GM19452 (cell line): Measurements from ENCODE around the gene CD46.

ENCODE experiments used
- ATAC-seq: cut with Tn5 transposase; IDR thresholded peaks from one replicate; pipeline ENCODE4 v1.9.1; 2021; ENCODE audit not compliant: unreplicated experiment

Gene CD46

DNA sequence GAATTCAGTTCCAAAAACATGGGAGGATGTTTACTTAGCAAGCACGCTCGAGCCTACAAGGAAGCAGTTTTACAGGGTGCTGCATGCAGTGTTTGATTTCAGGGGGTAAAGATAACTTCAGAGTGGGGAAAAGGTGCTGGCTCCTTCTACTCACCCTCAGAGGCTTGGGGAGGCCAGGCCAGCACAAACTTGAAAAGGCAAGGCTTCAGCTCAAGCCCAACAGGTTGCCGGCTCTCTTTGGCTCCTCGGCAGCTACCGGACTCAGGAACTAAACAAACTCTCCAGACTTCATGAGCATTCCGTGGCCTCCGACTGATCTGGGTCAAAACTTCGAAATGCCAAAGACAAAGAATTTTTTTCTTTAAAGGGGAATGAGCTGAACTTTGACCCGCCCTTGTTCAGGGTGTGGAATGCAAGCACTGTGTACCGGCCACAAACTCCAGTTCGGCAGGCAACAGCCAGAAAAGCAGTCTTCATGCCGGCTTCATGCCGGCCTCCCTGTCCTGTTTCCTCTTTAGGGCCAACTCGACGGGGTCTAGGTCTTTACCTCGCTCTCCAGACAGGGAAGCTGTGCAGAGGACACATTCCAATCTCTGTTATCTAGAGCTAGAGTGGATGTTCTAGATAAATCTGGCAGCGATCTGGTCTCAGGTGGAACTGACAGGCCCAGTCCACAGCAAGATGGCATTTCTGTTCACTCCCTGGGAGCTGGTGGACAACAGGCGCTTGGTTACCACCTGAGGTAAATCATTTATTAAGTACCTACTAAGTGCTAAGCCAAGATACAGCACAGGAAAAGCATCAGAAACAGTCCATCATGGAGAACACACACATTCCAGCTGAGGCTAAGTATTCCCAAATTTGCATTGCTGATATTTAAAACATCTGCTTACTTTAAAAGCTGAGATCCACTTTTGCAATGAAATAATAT is 75.0 kb downstream of the CD46 start:
- no peak for ATAC-seq

DNA sequence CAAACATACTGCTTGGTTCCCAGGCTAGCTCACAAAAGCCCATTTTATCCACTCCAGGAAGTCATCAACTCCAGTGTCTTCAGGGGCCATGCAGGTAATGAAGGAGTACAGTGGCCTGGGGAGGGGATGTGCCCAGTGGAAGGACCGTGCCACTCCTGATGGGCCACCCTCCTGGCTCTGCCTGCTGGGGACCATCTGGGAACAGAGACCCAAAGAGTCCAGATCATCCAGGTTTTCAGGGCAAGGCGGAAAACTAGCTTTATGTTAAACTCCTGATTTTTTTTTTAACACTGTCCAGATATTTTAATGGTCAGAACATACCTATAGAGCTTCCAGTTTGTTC is 75.6 kb downstream of the CD46 start:
- ATAC-seq, result no peak

DNA sequence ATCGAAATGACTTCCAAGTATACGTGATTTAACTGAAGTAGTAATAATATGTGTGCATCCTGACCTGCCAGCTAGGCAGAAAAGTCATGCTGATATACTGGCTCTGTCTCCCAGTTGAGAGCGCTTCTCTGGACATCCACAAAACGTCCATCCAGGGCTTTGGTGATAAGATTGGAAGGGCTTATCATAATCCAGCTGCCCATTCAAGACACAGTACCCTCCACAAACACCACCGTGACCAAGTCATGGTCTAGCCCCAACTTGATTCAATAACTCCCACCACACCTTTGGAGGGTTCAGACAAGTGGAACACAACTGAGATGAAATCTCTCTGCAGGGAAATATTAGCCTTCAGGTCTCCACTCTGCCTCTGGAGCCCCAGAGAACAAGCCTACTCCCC is 76.2 kb downstream of the CD46 start:
- no peak for ATAC-seq

DNA sequence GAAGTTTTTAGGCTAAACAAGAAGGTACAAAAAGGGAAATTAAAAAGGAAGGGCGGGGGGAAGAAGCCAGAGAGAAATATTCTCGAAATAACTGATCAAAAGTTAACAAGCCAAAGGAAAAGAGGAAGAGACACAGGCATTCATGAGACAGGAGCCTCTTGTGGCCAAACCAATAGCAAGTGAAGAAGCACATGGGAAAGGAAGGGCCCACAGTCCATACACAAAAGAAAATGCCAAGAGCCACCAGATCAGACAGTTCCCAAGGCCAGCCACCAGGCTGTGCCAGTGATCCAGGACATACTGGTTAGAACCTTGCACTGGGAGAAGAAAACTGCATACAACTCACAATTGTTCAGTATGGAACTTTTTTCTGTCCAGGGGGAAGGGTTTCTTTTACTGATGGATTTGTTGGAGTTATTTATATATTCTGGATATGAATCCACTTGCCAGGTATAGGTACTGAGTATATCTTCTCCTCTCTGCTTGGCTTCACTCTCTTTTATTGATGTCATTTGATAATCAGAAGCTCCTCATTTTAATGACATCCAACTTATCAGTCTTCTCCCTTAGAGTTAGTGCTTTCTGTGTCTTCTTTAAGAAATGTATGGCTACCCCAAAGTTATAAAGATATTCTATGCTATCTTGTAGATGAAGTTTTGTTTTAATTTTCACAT is 76.8 kb downstream of the CD46 start:
- ATAC-seq, result no peak

DNA sequence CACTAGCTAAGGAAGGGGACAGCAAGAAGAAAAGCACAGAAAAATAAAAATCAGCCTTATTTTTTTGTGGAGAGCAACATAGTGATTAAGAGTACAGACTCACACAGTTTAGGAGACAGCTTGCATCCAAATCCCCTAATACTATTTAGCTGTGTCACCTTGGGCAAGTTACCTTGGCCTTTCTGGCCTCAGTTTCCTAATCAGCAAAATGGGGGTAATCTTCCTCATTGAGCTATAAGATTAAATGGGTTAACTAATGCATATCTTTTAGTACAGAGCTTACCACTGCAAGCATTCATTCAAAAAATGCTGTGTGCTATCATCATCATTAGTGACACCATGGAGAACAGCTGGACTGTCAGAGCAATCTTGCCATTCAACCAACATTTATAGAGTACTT is 77.7 kb downstream of the CD46 start:
- no peak for ATAC-seq

DNA sequence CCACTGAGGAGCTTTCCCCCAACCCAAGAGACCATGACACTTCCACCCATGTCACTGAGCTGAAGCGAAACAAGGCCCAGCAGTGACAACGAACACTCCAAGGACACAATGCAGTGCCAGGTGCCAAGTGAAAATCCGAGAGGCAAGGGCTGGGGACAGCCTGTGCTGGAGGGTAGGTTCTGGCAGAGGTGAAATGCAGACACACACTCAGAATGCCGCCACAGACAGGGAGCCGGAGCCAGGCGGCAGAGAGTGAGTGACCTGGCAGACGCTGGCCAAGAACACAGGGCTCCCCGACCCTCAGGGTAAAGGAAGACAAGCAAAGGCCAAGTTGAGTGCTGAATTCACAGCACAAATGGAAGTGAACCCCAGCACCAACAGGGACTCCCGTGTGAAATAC is 78.9 kb downstream of the CD46 start:
- ATAC-seq, result no peak

DNA sequence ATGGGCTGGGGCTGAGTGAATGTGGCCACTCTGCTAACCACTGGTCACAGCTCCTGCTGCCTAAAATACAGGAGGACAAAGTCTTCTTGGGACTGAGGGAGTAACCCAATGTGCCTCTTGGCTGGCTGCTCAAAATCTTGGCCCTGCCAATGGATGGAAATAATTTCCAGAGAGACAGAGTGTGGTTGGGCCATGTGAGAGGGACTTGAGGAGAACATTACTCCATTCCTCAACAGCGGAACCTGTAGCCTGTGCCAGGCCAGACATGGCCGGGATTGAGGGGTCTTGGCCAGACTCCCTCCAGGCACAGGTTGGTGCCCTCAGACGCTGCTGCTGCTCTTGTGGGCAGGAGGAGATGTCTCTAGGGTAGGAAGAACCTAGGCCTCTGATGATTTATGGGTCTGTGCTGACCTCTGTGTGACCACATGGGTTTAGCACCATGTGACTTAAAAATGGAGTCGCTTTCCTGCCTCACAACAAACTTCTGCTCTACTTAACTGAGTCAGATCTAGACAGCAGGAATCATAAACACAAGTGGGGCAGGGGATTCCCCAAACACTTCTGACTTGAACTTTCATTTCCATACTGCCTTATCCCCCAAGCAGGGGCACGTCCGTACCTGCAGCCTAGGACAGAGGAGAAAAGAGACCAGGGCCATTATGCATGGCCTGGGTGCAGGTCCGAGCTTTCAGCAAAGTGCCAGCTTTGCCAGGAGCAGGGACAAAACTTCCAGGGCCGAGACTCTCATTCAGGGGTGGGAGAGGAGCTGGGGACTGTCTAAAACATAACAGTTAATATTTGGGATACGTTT is 79.9 kb downstream of the CD46 start:
- peak; percentile 86 for ATAC-seq

DNA sequence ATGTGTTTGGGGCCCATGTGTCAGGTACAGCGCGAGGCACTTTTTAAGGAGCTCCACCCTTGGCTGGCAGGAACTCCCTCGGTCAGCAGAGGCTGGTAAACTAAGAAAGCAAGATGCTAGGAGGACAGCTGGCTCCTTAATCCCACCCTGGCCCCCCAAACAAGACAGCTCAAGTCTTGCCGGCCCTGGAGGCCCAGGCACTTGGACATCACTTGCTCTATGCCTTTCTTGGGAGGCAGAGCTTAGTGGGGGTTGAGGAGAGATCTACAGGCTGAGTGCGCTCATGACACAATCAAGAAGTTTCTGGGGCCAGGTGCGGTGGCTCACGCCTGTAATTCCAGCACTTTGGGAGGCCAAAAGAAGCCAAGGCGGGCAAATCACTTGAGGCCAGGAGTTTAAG is 80.9 kb downstream of the CD46 start:
- no peak for ATAC-seq

DNA sequence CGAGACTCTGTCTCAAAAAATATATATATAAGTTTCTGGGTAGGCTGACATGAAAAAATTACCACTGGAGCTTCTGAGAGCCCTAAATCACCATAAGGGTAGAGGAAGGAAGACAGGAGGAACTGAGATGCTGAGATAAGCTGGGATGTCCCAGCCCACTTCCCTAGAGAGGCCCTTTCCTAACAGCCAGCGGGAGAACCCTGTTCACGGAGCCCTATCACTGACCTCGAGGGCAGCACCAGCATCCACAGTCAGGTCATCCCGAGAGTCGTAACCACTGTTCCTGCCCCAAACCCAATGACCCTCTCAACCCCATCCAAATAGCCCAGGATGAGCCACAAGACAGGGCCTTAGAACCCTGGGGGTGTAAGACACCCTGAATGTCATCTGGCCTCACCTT is 81.5 kb downstream of the CD46 start:
- ATAC-seq, result no peak

DNA sequence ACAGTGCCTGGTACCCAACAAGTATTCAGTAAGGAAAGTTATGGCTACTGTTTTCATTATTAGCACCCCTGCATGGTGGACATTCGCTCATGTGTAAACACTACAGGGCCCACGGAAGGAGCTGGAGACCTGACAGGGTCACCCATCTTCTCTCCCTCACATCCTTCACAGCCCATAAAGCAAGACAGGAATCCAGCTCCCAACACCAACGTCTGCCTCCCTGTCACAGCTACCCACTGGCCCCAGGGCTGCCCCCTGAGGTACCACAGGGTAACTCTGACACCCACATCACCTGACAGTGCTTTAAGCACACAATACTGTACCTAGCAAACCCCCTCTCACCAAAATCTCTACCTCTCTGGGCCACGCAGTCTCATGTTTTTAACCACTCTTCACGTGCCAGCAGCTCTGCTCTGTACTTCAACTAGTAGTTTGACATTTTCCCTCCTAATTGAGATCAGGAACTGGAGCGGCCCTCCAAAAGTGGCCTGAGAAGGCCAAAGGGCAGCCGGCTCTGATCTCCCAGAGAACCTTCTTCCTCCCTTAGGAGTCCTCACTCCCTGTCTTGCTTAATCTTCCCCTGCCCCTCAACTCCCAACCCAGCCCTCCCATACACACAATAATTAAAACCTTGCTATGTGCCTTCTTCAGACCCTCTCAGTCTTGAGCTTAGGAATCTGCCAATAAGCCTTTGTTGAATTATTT is 82.3 kb downstream of the CD46 start:
- ATAC-seq, result no peak

DNA sequence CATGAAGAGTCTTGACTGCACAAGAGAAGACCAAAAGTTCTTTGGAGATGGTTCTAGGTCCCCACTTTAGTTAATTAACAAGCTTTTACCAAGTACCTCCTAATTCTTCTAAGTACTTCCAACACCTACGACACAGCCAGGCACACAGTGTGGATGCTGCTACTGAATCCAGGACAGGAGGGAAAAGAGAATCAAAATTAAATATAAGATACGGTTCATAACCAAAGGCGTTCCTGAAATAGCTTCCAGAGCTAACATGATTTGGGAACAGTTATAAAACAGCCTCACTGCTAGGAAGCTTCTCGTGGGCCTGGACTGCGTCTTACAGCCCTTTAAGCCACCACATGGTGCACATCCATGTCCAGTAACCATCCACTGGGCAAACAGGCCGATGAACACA is 84.1 kb downstream of the CD46 start:
- ATAC-seq, result no peak

DNA sequence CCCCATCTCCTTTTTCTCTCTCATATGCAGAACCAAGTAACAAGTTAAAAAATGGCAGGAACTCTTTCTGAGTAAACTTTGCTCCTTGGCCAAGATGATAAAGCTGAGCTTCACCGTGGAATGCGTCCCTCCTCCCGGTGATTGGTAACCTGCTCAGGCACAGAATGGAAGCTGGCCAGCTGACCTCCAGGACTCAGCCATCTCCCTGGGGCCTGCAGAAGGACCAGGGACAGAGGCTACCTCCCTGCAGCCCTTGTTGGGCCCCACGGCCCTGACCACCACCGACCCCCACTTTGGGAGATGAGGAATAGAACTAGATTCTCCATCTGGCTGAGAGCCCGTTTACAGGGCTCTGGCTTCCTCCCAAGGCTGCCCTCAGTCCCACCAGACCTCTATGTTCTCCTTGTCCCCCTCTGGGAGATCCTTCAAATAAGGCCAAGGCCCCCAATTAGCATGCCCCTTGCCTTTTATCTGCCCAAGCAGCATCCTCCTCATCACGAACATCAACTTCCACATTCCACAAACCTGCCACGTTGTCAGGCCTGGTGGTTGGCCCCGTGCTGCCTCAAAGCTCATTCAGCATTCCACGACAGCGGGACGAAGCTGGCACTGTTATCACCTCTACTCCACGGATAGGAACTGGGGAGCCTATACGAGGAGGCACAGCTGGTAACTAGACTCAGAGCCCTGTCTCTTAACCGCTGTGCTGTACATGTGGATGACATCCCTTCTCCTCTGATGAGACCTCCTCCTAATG is 84.9 kb downstream of the CD46 start:
- no peak for ATAC-seq

DNA sequence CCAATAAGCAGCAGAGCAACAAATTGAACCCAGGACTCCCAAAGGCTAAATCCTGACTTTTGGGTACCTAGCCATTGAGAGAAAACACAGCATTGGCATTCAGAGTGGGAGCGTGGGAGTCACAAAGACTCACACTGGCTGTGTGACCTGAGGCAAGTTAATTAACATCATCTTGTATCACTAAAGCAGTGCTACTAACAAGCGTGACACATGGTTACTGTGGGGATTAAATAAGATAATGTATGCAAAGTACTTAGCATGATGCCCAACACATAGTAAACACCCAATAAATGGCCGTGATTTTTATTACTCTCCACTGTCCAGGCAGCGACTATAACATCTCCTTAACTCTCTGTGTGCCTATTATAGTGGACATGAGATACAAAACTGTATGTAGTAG is 85.8 kb downstream of the CD46 start:
- ATAC-seq, result no peak

DNA sequence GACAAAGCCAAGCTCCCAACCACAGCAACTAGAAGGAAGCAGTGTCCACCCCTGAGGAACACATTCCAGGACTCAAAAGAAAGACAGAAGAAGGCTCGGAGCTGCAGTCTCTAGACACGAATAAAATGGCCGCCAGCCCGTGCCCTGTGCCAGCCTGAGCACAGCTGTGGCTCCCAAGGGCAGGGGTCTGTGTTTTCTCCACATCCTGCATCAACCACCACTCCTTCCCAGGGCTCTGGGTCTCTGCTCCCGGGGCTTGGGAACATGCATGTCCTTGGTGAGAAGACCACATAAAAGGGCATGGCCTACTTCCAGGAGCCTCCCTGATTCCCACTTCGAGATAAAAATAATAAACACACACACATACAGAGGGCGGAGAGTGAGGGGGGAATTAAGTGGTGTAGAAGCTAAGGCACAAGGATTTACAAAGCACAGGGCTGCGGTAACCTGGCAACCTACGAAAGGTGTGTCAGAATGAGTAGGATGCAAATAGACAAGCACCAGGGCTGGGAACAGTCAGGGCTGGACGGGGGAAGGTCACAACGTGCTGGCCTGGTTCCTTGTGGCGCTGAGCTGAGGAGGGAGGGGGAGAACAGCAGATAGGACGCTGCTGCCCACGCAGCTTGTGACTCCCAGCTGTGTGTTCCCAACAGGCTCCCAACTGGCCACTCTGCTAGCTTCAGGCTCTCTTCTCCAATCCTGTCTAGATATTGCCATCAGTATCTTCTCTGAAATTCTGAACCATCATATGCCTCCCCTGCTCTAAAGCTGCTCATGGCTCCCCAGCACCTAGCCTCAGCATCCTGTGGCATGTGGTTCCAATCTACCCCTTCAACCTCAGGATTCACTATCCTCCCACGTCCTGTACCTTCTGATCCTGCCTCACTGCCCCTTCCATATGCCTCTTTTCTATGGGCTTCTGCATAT is 86.6 kb downstream of the CD46 start:
- ATAC-seq, result no peak

DNA sequence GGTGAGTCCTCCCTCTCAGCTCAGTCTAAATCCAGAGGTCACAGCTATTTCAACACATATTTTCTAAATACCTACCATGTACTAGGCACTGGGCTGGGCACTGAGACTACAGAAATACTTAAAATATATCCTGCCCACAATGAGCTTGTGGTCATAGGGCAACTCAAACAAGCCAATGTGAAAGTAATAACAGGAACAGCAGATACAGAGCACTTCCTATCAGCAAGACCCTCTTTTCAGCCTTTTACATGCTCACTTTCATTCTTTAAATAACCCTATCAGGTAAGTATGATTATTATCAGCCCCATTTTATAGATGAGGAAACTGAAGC is 87.2 kb downstream of the CD46 start:
- ATAC-seq, result no peak

DNA sequence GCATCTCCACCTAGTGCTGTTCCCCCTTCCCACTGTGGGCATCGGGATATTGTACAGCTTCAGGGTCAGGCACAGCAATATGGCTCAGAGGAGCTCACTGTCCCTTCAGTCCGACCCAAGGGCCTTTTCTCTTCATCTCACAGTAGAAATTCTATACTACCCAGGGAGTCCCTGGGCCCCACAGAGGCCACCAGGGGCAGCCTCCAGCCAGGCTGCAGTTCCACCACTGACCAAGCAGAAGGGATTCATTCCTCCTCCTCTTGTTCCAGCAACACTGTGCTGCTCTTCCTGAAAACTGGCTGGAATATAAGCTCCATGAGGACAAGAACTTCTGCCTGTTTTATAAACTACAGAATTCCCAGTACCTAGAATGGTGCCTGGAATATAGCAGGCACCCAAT is 88.5 kb downstream of the CD46 start:
- no peak for ATAC-seq

DNA sequence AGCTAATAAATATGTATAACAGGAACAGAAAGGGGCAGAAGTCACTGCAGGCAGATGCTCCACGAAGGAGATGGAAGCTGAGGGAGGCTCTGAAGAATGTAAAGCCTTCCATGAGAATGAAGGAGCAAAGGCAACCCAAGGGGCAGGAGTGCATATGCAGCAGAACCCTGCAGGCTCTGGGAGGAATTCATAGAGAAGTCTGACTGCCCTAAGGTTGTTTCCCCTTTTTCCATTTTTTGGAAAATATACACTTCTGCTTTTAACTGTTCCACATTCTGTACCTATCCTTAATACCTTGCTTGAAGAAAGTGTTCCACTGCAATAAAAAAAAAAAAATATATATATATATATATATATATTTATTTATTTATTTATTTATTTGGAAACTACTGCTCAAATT is 89.4 kb downstream of the CD46 start:
- ATAC-seq, result no peak

DNA sequence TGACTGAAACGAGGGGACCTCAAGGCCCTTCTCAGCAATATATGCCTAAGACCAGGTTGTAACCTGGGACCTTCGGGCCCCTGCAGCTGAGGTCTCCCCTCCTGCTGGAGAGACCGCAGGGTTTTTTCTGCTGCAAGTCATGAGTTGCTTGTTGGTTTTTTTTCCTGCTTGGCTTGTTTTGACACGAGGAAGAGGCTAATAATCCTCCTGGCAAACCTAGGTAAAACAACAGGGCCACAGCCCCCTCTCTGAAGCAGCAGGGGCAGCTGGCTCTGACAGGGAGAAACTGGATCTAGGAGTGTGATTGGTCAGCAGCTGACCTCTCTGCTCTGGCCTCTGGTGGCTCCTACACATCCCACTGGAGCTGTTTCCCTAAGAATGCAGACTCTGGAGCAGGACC is 90.0 kb downstream of the CD46 start:
- no peak for ATAC-seq

DNA sequence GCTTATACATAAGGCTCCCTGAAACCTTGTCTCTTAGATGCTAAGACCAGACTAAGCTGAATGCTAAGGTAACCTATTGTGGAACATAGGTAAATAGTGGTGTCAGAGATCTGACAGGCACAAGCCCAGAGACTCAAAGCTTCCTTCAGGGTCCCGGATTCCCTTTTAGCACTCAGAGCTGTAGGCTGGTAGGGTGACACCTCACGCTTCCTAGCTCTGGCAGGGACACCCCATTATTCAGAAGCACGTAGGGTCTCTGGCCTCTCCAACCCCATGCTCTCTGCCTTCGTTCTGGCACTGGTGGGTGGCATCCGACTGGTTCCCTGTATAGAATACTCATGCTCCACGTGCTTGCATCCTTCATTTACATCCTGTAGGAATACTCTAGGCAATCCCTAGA is 90.7 kb downstream of the CD46 start:
- ATAC-seq, result no peak

DNA sequence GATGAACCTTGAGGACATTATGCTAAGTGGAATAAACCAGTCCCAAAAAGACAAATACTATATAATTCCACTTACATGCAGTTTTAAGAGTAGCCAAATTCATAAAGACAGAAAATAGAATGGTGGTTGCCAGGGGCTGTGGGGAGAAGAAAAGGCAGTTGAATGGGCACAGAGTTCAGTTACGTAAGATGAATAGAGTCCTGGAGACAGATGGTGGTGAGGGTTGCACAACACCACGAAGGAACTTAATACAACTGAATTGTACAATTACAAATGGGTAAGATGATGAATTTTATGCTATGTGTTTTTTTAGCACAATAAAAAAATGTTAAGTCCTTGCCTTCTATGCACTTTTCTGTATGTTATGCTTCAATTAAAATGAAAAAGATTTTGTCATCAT is 92.5 kb downstream of the CD46 start:
- no peak for ATAC-seq
